Skeletal muscle tissue (tissue), 4 donors: ENCODE data around the gene KDM3A. TPM values are rescaled to one million over a fixed set of nuclear protein-coding genes. Genes with fewer than 3 reads are reported as not detected.
A peak's percentile ranks its signal among the peaks of the same experiment; 100 is the strongest.
"Not testable (repeated sequence)": the region's sequence is repeated elsewhere in the genome, so short reads cannot be mapped to it uniquely, and the experiment has no call there.

Source experiments
- H3K27ac ChIP-seq: one replicate; pipeline ENCODE4 v1.7.0; 2013; ENCODE audit warnings: mild to moderate bottlenecking, low read depth, low read length, inconsistent platforms
- H3K27me3 ChIP-seq, 3 donors: one replicate each; pipeline ENCODE4 v1.7.0; 2013; ENCODE audit warnings: low read length in 3 of 3; ENCODE audit not compliant: control insufficient read depth in 3 of 3, insufficient read depth in 3 of 3
- H3K36me3 ChIP-seq, 3 donors: one replicate each; pipeline ENCODE4 v1.7.0; 2013; ENCODE audit warnings: low read length in 3 of 3; ENCODE audit not compliant: control insufficient read depth in 3 of 3, insufficient read depth in 3 of 3
- H3K4me1 ChIP-seq, 3 donors: one replicate each; pipeline ENCODE4 v1.7.0; 2013; ENCODE audit warnings: low read length in 3 of 3, mild to moderate bottlenecking in 3 of 3; ENCODE audit not compliant: control insufficient read depth in 3 of 3, insufficient read depth in 3 of 3
- H3K4me3 ChIP-seq, 3 donors: one replicate each; pipeline ENCODE4 v1.7.0; 2013; ENCODE audit warnings: low read length in 3 of 3
- H3K9ac ChIP-seq, 3 donors: one replicate each; pipeline ENCODE4 v1.7.0; 2013; ENCODE audit warnings: low read length in 3 of 3, mild to moderate bottlenecking in 3 of 3, moderate library complexity in 2 of 3, low read depth in 1 of 3
- H3K9me3 ChIP-seq, 3 donors: one replicate each; pipeline ENCODE4 v1.7.0; 2013; ENCODE audit warnings: low read length in 3 of 3; ENCODE audit not compliant: control insufficient read depth in 3 of 3
- total RNA-seq: library from RNA; depleted of rRNA; stranded (reverse); fragments of >200 nt; gene quantifications from one replicate; pipeline ENCODE4 v1.2.3, GENCODE V29; 2014
- donor health status: Osteomylitis.

KDM3A gene
- total RNA-seq, 1 donor from 2014 or later: 41.2 TPM

GRCh38 chr2:86485802-86486201 lies 44.6 kb downstream of the KDM3A start:
- Histone ChIP-seq H3K4me1 (peaks cover 6 to 14% (median 10%) of the 10 kb centered on the region in 3 donors), H3K36me3 (peaks cover 44 to 84% (median 78%) of the 10 kb centered on the region in 3 donors), H3K27me3 (no peaks in the 10 kb centered on the region), H3K9ac (no peak overlapping the region), H3K9me3 (no peaks in the 10 kb centered on the region), H3K4me3 (no peak overlapping the region), H3K27ac (no peak overlapping the region)

GRCh38 chr2:86487062-86487461 lies 45.9 kb downstream of the KDM3A start:
- peaks cover 10 to 24% (median 19%) of the 10 kb centered on the region in 3 donors for H3K4me1 ChIP-seq
- no peak overlapping the region for H3K27ac ChIP-seq
- H3K9ac ChIP-seq: no peak overlapping the region
- no peak overlapping the region for H3K4me3 ChIP-seq
- H3K36me3 ChIP-seq: peaks cover 40 to 84% (median 80%) of the 10 kb centered on the region in 3 donors
- no peaks in the 10 kb centered on the region for H3K9me3 ChIP-seq
- H3K27me3 ChIP-seq: no peaks in the 10 kb centered on the region

- H3K27me3 ChIP-seq: no peaks in the 10 kb centered on the region
- peaks cover 11 to 29% (median 23%) of the 10 kb centered on the region in 3 donors for H3K4me1 ChIP-seq
- H3K36me3 ChIP-seq: peaks cover 26 to 71% (median 70%) of the 10 kb centered on the region in 3 donors
- no peak overlapping the region for H3K9ac ChIP-seq
- H3K9me3 ChIP-seq: no peaks in the 10 kb centered on the region
- H3K4me3 ChIP-seq: no peak overlapping the region
- H3K27ac ChIP-seq: no peak overlapping the region
Measured at GRCh38 chr2:86488561-86489250, 47.5 kb downstream of the KDM3A start.

GRCh38 chr2:86489542-86489941 lies 48.4 kb downstream of the KDM3A start:
- no peaks in the 10 kb centered on the region for H3K27me3 ChIP-seq
- H3K9ac ChIP-seq: no peak overlapping the region
- no peak overlapping the region for H3K27ac ChIP-seq
- H3K36me3 ChIP-seq: peaks cover 19 to 63% (median 61%) of the 10 kb centered on the region in 3 donors
- no peaks in the 10 kb centered on the region for H3K9me3 ChIP-seq
- H3K4me1 ChIP-seq: peaks cover 11 to 29% (median 23%) of the 10 kb centered on the region in 3 donors
- H3K4me3 ChIP-seq: no peak overlapping the region

GRCh38 chr2:86490245-86490644 lies 49.1 kb downstream of the KDM3A start:
- Histone ChIP-seq H3K27ac (peak overlapping the region; percentile 15), H3K36me3 (peaks cover 16 to 58% (median 57%) of the 10 kb centered on the region in 3 donors), H3K4me1 (peaks cover 11 to 29% (median 23%) of the 10 kb centered on the region in 3 donors), H3K4me3 (no peak overlapping the region), H3K9ac (no peak overlapping the region), H3K9me3 (no peaks in the 10 kb centered on the region), H3K27me3 (no peaks in the 10 kb centered on the region)

GRCh38 chr2:86491088-86491487 lies 49.9 kb downstream of the KDM3A start:
- peak overlapping the region; percentile 15 for H3K27ac ChIP-seq
- H3K4me1 ChIP-seq: peaks cover 11 to 29% (median 23%) of the 10 kb centered on the region in 3 donors
- H3K36me3 ChIP-seq: peaks cover 11 to 51% (median 49%) of the 10 kb centered on the region in 3 donors
- H3K27me3 ChIP-seq: no peaks in the 10 kb centered on the region
- no peaks in the 10 kb centered on the region for H3K9me3 ChIP-seq
- no peak overlapping the region for H3K4me3 ChIP-seq
- no peak overlapping the region for H3K9ac ChIP-seq

- no peaks in the 10 kb centered on the region for H3K9me3 ChIP-seq
- no peak overlapping the region for H3K4me3 ChIP-seq
- H3K27ac ChIP-seq: peak overlapping the region; percentile 36
- no peaks in the 10 kb centered on the region for H3K27me3 ChIP-seq
- peaks cover 8 to 42% (median 40%) of the 10 kb centered on the region in 3 donors for H3K36me3 ChIP-seq
- no peak overlapping the region for H3K9ac ChIP-seq
- H3K4me1 ChIP-seq: peaks cover 11 to 29% (median 23%) of the 10 kb centered on the region in 3 donors
Measured at GRCh38 chr2:86492048-86492453, 50.9 kb downstream of the KDM3A start.

- not testable (repeated sequence) for H3K4me3 ChIP-seq, H3K9me3 ChIP-seq, H3K27me3 ChIP-seq, H3K9ac ChIP-seq, H3K27ac ChIP-seq
- H3K4me1 ChIP-seq: peaks cover 6 to 11% (median 9%) of the 10 kb centered on the region in 3 donors
- peaks cover 5 to 43% (median 39%) of the 10 kb centered on the region in 3 donors for H3K36me3 ChIP-seq
Measured at GRCh38 chr2:86496391-86496790, 55.2 kb downstream of the KDM3A start.

- Histone ChIP-seq H3K27ac (no peak overlapping the region), H3K4me1 (no peaks in the 10 kb centered on the region), H3K36me3 (peaks cover 5 to 39% (median 33%) of the 10 kb centered on the region in 3 donors), H3K27me3 (no peaks in the 10 kb centered on the region), H3K9ac (no peak overlapping the region), H3K9me3 (peaks cover 0 to 2% (median 0%) of the 10 kb centered on the region in 3 donors), H3K4me3 (no peak overlapping the region)
Measured at GRCh38 chr2:86498468-86499260, 57.5 kb downstream of the KDM3A start.

GRCh38 chr2:86499326-86499725 lies 58.2 kb downstream of the KDM3A start:
- Histone ChIP-seq H3K36me3 (peaks cover 5 to 44% (median 38%) of the 10 kb centered on the region in 3 donors), H3K4me3 (no peak overlapping the region), H3K4me1 (no peaks in the 10 kb centered on the region), H3K9me3 (peaks cover 0 to 2% (median 0%) of the 10 kb centered on the region in 3 donors), H3K27ac (no peak overlapping the region), H3K27me3 (no peaks in the 10 kb centered on the region), H3K9ac (no peak overlapping the region)
